Ishikawa (cell line): ENCODE measurements around the gene DDIT4.
A peak's percentile ranks its signal among the peaks of the same experiment; 100 is the strongest.

Source experiments
- CEBPB ChIP-seq: IDR thresholded peaks from 2 replicates; pipeline ENCODE4 v1.6.1; 2012
- CREB1 ChIP-seq: IDR thresholded peaks from 2 replicates; pipeline ENCODE4 v1.6.1; 2012; ENCODE audit warnings: low read depth
- EGR1 ChIP-seq: IDR thresholded peaks from 2 replicates; pipeline ENCODE4 v1.6.1; 2012
- EP300 ChIP-seq: IDR thresholded peaks from 2 replicates; pipeline ENCODE4 v1.6.1; 2012; ENCODE audit warnings: borderline replicate concordance
- FOXM1 ChIP-seq: IDR thresholded peaks from 2 replicates; pipeline ENCODE4 v1.6.1; 2012; ENCODE audit warnings: low read depth, borderline replicate concordance
- NFIC ChIP-seq: IDR thresholded peaks from 2 replicates; pipeline ENCODE4 v1.6.1; 2012
- RAD21 ChIP-seq: IDR thresholded peaks from 2 replicates; pipeline ENCODE4 v1.6.1; 2012; ENCODE audit warnings: low read depth
- REST ChIP-seq: IDR thresholded peaks from 2 replicates; pipeline ENCODE4 v1.6.1; 2012; ENCODE audit warnings: low read depth, mild to moderate bottlenecking
- TAF1 ChIP-seq: IDR thresholded peaks from 2 replicates; pipeline ENCODE4 v1.6.1; 2012; ENCODE audit warnings: low read depth, mild to moderate bottlenecking
- TCF12 ChIP-seq: IDR thresholded peaks from 2 replicates; pipeline ENCODE4 v1.6.1; 2012; ENCODE audit warnings: low read depth
- TEAD4 ChIP-seq: IDR thresholded peaks from 2 replicates; pipeline ENCODE4 v1.6.1; 2012
- USF1 ChIP-seq: IDR thresholded peaks from 2 replicates; pipeline ENCODE4 v1.6.1; 2012
- YY1 ChIP-seq: IDR thresholded peaks from 2 replicates; pipeline ENCODE4 v1.6.1; 2012; ENCODE audit warnings: low read depth
- ZBTB7A ChIP-seq: IDR thresholded peaks from 2 replicates; pipeline ENCODE4 v1.6.1; 2012; ENCODE audit warnings: low read depth
- TF ChIP-seq, protein P1 (sequence below): IDR thresholded peaks from 2 replicates; pipeline ENCODE4 v1.6.1; 2012

DDIT4 gene

DNA sequence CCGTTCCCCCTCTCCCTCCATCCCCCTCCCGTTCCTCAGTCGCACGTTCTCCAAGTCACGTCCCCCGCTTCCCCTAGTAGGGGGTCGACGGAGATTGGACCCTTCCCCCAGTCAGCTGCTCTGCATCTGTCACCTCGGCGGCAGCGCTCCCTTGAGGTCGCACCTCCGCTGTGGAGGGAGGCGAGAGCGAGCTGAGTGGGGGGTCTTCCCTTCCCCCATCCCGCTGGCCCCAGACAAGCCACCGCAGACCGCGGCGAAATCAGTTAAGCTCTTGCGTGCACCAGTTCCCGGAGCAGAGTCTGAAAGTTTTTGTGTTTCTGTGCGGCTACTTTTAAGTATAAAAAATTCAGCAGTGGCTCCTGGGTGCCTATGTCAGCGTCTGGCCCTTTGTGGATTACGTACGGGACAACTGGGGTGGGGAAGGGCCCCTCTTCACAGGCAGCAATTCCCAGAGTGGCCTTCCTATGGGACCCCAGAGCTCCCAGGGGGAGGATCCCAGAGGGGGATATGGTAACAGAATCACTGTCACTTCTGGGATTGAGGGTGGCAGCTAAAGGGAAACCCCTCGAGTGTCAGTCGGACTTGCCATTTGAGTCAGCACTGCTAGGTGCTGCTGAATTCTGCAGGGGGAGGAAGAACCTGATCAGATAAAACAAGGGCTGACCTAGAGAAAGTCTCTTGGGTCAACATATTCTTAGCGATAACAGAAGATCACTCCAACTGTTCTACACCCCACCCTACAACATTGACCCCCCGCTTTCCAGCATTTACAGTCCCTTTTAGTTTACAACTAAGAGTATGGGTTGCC, 12.5 kb upstream of the DDIT4 start:
- no peak for TF ChIP-seq USF1
- TF ChIP-seq, protein P1, sequence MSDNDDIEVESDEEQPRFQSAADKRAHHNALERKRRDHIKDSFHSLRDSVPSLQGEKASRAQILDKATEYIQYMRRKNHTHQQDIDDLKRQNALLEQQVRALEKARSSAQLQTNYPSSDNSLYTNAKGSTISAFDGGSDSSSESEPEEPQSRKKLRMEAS: peak; percentile 70
- TF ChIP-seq CREB1: no peak
- TF ChIP-seq ZBTB7A: peak; percentile 99
- no peak for TF ChIP-seq NFIC
- no peak for TF ChIP-seq YY1
- no peak; the same call in 1 of the 2 replicates for TF ChIP-seq TAF1

GRCh38 chr10:72261784-72262404, 11.8 kb upstream of the DDIT4 start:
- TF ChIP-seq CEBPB: no peak
- TF ChIP-seq EGR1: no peak
- TF ChIP-seq YY1: no peak
- no peak for TF ChIP-seq REST
- TF ChIP-seq, protein P1: no peak
- TF ChIP-seq TEAD4: no peak

DNA sequence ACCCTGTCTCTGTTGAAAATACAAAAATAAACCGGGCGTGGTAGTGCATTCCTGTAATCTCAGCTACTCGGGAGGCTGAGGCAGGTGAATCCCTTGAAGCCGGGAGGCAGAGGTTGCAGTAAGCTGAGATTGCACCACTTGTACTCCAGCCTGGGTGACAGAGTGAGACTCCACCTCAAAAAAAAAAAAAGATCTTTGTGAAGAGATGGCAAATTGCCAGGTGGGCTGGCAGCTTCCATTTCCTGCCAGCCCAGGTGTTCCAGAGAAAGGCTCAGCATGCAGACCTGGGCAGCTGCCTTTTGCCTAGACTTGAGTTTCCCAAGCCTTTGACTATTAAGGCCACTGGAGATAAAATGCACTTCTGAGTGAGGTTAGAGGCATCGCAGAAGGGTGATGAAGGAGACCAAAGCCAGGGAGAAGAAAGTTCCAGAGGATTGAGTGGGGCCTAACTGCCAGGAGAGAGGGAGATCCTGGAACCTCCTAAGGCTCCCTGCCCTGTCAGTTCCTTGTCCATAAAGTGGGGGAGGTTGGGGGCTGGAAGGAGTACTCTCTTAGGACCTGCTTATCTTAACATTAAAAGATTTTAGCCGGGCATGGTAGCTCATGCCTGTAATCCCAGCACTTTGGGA, 10.0 kb upstream of the DDIT4 start:
- TF ChIP-seq CEBPB: peak; percentile 77
- TF ChIP-seq RAD21: peak; percentile 9; the same call in 1 of the 2 replicates
- TF ChIP-seq CREB1: no peak
- TF ChIP-seq, protein P1: no peak; the same call in 1 of the 2 replicates
- TF ChIP-seq YY1: no peak
- TF ChIP-seq EGR1: no peak
- no peak for TF ChIP-seq REST
- no peak for TF ChIP-seq ZBTB7A
- peak; percentile 93 for TF ChIP-seq TCF12
- peak; percentile 94 for TF ChIP-seq NFIC
- peak; percentile 36; the same call in 1 of the 2 replicates for TF ChIP-seq EP300
- no peak for TF ChIP-seq USF1
- no peak for TF ChIP-seq TAF1
- TF ChIP-seq FOXM1: no peak

GRCh38 chr10:72264536-72264935, 9.2 kb upstream of the DDIT4 start:
- TF ChIP-seq USF1: no peak
- TF ChIP-seq, protein P1: no peak
- TF ChIP-seq CEBPB: no peak
- no peak for TF ChIP-seq CREB1
- TF ChIP-seq REST: no peak
- TF ChIP-seq EP300: no peak
- no peak for TF ChIP-seq ZBTB7A
- TF ChIP-seq TAF1: no peak
- TF ChIP-seq TEAD4: no peak
- no peak for TF ChIP-seq TCF12
- no peak for TF ChIP-seq YY1
- no peak for TF ChIP-seq FOXM1
- TF ChIP-seq NFIC: no peak
- TF ChIP-seq EGR1: no peak
